Stimulated activated CD4-positive, alpha-beta T cell treated with anti-CD3 and anti-CD28 coated beads, Interleukin-4, amount 100 ng/mL, for 1 hour (primary cell): ENCODE results near the gene MYL12B.
"Not testable (repeated sequence)": the region's sequence is repeated elsewhere in the genome, so short reads cannot be mapped to it uniquely, and the experiment has no call there.

Experiments
- DNase-seq: peaks from one replicate; pipeline ENCODE4 v3.0.0-alpha.2; 2020

The MYL12B gene

GRCh38 chr18:3263132-3263700 lies 1.3 kb downstream of the MYL12B start:
- no peak for DNase-seq

GRCh38 chr18:3264362-3264761 lies 2.4 kb downstream of the MYL12B start:
- DNase-seq, result no peak

- no peak for DNase-seq
Observed at GRCh38 chr18:3265564-3266033, 3.7 kb downstream of the MYL12B start.

- no peak for DNase-seq
Observed at GRCh38 chr18:3266062-3266608, 4.2 kb downstream of the MYL12B start.

- DNase-seq, result no peak
Observed at GRCh38 chr18:3268306-3268705, 6.4 kb downstream of the MYL12B start.

- DNase-seq, result no peak
Observed at GRCh38 chr18:3269241-3269913, 7.4 kb downstream of the MYL12B start.

GRCh38 chr18:3269914-3270299 lies 8.0 kb downstream of the MYL12B start:
- DNase-seq, result no peak

- no peak for DNase-seq
Observed at GRCh38 chr18:3273042-3273441, 11.1 kb downstream of the MYL12B start.

GRCh38 chr18:3277643-3278213 lies 15.8 kb downstream of the MYL12B start:
- DNase-seq, result not testable (repeated sequence)

- no peak for DNase-seq
Observed at GRCh38 chr18:3279201-3280185, 17.6 kb downstream of the MYL12B start.

- no peak for DNase-seq
Observed at GRCh38 chr18:3281456-3282400, 19.8 kb downstream of the MYL12B start.

- no peak for DNase-seq
Observed at GRCh38 chr18:3283253-3283863, 21.4 kb downstream of the MYL12B start.

GRCh38 chr18:3283908-3284307 lies 22.0 kb downstream of the MYL12B start:
- DNase-seq, result no peak

GRCh38 chr18:3284501-3284900 lies 22.6 kb downstream of the MYL12B start:
- DNase-seq, result no peak

GRCh38 chr18:3286159-3286558 lies 24.2 kb downstream of the MYL12B start:
- DNase-seq, result no peak

- no peak for DNase-seq
Observed at GRCh38 chr18:3293196-3293951, 31.4 kb downstream of the MYL12B start.

- no peak for DNase-seq
Observed at GRCh38 chr18:3294435-3295080, 32.6 kb downstream of the MYL12B start.

- DNase-seq, result peak; percentile 93
Observed at GRCh38 chr18:3297025-3297984, 35.4 kb downstream of the MYL12B start.

GRCh38 chr18:3304832-3305231 lies 42.9 kb downstream of the MYL12B start:
- no peak for DNase-seq
